H1 (cell line): Measurements from ENCODE around the gene TLE4. TPM values are rescaled to one million over a fixed set of nuclear protein-coding genes. Genes with fewer than 3 reads are reported as not detected.

Experiments
- ASH2L ChIP-seq: fragments of 200-600, 300-600 bp; sonication (generic); IDR thresholded peaks from one replicate; pipeline ENCODE4 v1.7.1; 2017; ENCODE audit warnings: low read length
- BCL11A ChIP-seq, 2 experiments: IDR thresholded peaks; one replicate each; pipeline ENCODE4 v1.6.1; 2011; ENCODE audit warnings: low read depth in 2 of 2, low read length in 2 of 2, mild to moderate bottlenecking in 2 of 2
- BRCA1 ChIP-seq: IDR thresholded peaks from 2 replicates; pipeline ENCODE4 v1.6.1; 2012; ENCODE audit warnings: low read depth, low read length, improper control_type of control experiment
- KDM4A ChIP-seq: IDR thresholded peaks from one replicate; pipeline ENCODE4 v1.7.1; 2012; ENCODE audit warnings: low read depth, mild to moderate bottlenecking, moderate library complexity, low read length, inconsistent platforms; ENCODE audit not compliant: severe bottlenecking
- MAFK ChIP-seq: IDR thresholded peaks from 2 replicates; pipeline ENCODE4 v1.6.1; 2012; ENCODE audit warnings: low read depth, mild to moderate bottlenecking, improper control_type of control experiment, low read length
- SIN3A ChIP-seq, 2 experiments: IDR thresholded peaks in 1 of 2; conservative IDR thresholded peaks in 1 of 2; 2 replicates each; pipeline ENCODE4 v1.6.1; 2011 to 2012; ENCODE audit warnings: low read length in 2 of 2, improper control_type of control experiment in 1 of 2, low read depth in 1 of 2, mild to moderate bottlenecking in 1 of 2
- TAF7 ChIP-seq: optimal IDR thresholded peaks from 2 replicates; pipeline ENCODE3; 2011; ENCODE audit warnings: low read depth, mild to moderate bottlenecking, inconsistent platforms, low read length, moderate library complexity, borderline replicate concordance
- polyA plus RNA-seq, 7 experiments: library from polyadenylated mRNA; depleted of rRNA in 3 of 7; stranded (reverse) in 5 of 7; unstranded in 2 of 7; fragments of >200 nt in 5 of 7; fragments of 200-250 nt in 2 of 7; gene quantifications; 1 replicate in 5 of 7; 2 replicates in 1 of 7; 4 replicates in 1 of 7; pipeline versions ENCODE4 v1.2.1 to v1.2.3, GENCODE V29; 2011 to 2013; ENCODE audit warnings: missing spikeins in 2 of 7, mixed read lengths in 2 of 7
- total RNA-seq: library from RNA; stranded (reverse); fragmentation: NEBNext Ultra II Directional; extraction: Animal tissue kit (Norgen Biotek cat#: 25700); gene quantifications from 2 replicates; pipeline ENCODE4 v1.2.1, GENCODE V29; 2021

TLE4 gene
- total and polyA plus RNA-seq, 2 of the 8 experiments (the other 6 are each of a cell fraction or from before 2014, with no cell fraction given), result 32.4 to 36.9 TPM

GRCh38 chr9:79707589-79707988, 135.8 kb downstream of the TLE4 start (continued):
- TF ChIP-seq BCL11A (IDR thresholded peaks at IDR 0.05; ENCODE audit: low read depth in 2 of 2, low read length in 2 of 2) (no peak), MAFK (no peak), BRCA1 (no peak), KDM4A (no peak), TAF7 (no peak), SIN3A (conservative IDR thresholded peaks at IDR 0.05 in 1 of 2, IDR thresholded peaks at IDR 0.05 in 1 of 2; ENCODE audit: low read depth in 1 of 2, low read length in 2 of 2) (no peak), ASH2L (no peak)
